Measurements from ENCODE around the gene GJA9.
"Not testable (repeated sequence)": the region's sequence is repeated elsewhere in the genome, so short reads cannot be mapped to it uniquely, and the experiment has no call there.

Gene GJA9

DNA sequence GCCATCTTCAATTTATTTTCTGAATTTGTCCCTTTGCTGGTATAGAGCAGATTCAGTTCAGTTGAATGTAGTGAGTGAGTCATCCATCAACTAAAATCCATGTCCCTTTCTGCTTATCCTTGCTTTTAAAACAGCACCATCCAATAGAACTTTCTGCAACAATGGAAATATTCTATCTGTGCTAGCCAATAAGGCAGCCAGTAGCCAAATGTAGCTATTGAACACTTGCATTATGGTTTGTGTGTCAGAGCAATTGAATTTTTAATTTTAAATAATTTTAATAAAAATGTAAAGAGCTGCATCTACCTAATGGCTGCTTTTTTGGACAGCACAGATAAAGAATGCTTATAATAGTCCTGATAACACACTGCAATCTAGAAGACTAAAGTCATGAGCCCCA lies at the start of gene GJA9:
GJA9 (minus strand) TSS at position 101 of the 400 bp plus-strand sequence. CDS start 5,489 bp downstream, outside the sequence.
- DNase-seq (ENCODE audit: low read depth, low spot score), result no peak

GRCh38 chr1:38929476-38929875 lies 48.1 kb upstream of the GJA9 start:
- DNase-seq (ENCODE audit: low read depth, low spot score), result no peak

GRCh38 chr1:38929054-38929453 lies 47.7 kb upstream of the GJA9 start:
- DNase-seq (ENCODE audit: low read depth, low spot score), result no peak

- DNase-seq (ENCODE audit: low read depth, low spot score), result no peak
Measured at GRCh38 chr1:38926091-38926490, 44.7 kb upstream of the GJA9 start.

DNA sequence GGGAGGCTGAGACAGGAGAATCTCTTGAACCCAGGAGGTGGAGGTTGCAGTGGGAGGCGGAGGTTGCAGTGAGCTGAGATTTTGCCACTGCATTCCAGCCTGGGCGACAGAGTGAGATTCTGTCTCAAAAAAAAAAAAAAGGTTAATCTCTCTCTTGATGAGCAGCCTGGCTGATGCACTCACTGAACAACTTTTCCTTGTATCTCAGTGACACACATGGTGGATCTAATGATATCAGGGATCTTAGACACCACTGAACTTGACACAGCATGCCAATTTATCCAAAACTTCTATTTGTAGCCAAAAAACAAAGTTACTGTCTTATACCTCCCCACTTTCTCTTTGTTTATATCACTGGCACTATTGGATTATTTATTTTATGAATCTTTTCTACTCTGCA lies 44.0 kb upstream of the GJA9 start:
- no peak for DNase-seq (ENCODE audit: low read depth, low spot score)

DNA sequence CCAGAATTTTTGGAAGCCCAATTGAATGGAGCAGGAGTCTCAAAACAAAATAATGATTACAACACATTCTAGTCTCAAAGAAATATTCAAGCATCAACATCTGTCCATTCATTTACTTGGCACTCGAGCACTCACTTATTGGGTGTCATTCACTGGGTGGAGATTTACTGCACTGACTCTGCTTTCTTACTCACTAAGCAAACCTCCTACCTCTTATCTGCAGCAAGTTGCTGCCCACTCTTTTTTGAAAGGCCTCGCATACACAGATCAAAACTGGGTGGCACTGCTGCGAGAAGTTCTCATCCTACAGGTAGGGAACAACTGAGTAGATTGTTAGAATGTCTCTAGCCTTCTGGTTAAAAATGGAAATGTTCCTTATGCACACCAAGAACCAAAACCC lies 42.2 kb upstream of the GJA9 start:
- DNase-seq (ENCODE audit: low read depth, low spot score), result no peak

DNA sequence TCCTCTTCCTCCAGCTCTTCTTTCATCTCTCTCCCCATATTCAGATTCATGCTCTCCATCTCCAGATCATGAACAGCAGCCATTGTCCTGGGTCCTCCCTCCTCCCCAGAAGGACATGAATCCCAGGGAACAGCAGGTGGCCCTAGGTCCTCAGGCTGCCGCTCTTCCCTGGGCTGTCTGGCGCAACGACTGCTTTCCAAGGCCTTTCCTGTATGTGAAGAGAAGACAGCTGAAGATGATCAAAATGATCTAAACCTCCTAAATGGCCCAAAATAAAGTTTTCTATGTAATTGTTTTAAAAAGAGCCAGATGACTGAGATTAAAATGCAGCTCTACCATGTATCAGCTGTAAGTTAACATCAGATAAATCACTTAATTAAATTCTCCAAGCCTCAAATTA lies 37.7 kb upstream of the GJA9 start:
- DNase-seq (ENCODE audit: low read depth, low spot score), result no peak

- no peak for DNase-seq (ENCODE audit: low read depth, low spot score)
Measured at GRCh38 chr1:38918568-38918967, 37.2 kb upstream of the GJA9 start.

- no peak for DNase-seq (ENCODE audit: low read depth, low spot score)
Measured at GRCh38 chr1:38917772-38918171, 36.4 kb upstream of the GJA9 start.

- DNase-seq (ENCODE audit: low read depth, low spot score), result no peak
Measured at GRCh38 chr1:38917337-38917736, 36.0 kb upstream of the GJA9 start.

DNA sequence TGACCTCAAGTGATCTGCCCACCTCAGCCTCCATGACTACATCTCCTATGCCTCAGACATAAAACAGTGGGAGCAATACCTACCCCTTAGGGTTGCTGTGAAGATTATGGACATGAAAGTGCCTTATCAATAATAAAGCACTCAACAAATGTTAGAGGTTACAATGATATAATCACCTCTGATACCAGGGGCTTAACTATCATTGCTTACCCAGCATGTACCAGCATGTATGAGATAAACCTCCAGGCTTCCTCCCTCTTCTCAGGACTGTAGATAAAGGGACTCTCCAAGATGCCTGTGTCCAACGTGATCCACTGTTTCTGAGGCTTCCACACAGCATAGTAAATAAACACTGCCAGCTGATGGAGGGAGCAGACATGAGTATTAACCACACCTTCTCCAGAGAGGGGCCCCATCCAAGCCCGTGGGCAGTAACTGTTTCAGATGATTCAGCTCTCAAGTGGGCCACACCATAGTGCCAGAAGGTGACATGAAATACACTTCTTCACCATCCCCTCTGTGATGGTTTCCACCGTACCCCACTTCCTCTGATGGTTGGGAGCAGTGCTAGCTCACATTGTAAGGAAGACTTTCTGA lies 34.1 kb upstream of the GJA9 start:
- no peak for DNase-seq (ENCODE audit: low read depth, low spot score)

GRCh38 chr1:38914908-38915307 lies 33.5 kb upstream of the GJA9 start:
- DNase-seq (ENCODE audit: low read depth, low spot score), result not testable (repeated sequence)

- DNase-seq (ENCODE audit: low read depth, low spot score), result no peak
Measured at GRCh38 chr1:38908821-38909220, 27.4 kb upstream of the GJA9 start.

GRCh38 chr1:38905985-38906384 lies 24.6 kb upstream of the GJA9 start:
- no peak for DNase-seq (ENCODE audit: low read depth, low spot score)

DNA sequence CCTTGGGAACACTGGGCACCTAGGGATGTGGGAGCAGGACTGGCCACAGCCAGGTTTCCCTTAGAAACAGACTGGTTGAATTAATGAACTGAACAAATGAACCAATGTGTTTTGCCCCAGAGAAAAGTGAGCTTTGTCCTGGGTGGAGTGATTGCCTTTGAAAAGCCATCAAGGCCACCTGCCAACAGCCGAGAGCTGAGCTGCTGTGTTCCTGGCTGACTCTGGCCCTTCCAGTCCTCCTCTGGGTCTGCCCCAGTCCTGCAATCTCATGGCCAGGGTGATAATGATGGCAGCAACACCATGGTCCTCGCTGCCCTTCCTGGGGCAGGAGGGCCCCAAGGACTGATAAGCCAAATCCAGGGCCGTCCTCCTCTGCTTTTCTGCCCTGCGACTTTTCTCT lies 18.2 kb upstream of the GJA9 start:
- no peak for DNase-seq (ENCODE audit: low read depth, low spot score)

DNA sequence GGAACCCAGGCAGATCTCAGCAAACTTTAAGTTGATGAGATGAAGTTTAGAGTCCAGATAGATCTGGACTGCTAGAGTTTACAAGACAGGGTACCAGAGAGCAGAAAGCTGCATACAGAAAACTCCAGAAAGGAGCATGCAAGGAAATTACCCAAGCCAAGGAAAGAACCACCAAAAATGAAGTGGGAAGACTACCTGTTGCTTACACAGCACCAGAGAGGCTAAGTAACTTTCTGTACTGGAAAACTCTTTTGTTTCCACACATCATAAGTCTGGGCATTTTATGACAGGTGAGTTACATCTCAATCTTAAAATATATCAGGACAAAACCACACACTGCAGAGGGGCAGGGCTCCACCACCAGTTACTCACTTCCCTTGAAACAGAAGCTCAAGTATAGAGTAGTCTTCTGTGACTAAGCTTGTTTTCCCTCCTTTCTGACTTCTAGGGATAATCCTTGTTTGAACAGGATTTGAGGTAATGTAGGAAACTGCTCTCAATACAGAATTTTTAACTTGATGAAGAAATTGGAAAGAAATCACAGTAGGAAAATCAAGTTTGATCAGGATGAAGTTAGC lies 17.4 kb upstream of the GJA9 start:
- DNase-seq (ENCODE audit: low read depth, low spot score), result no peak

DNA sequence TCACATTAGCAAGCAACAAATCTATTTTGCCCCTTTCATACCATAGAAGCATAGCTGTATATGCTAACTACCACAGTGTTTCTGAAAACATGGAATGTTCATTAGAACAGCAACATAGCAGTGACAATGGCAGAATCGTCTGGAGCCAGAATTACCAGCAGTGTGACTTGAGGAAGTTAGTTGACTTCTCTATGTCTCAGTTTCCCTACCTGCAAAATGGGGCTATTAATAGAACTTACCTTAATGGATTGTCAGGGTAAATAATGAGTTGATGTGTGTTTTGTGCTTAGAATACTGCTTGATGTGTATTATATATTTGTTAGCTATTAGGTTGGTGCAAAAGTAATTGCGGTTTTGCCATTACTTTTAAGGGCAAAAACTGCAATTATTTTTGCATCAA lies 14.8 kb upstream of the GJA9 start:
- no peak for DNase-seq (ENCODE audit: low read depth, low spot score)

GRCh38 chr1:38892976-38893375 lies 11.6 kb upstream of the GJA9 start:
- no peak for DNase-seq (ENCODE audit: low read depth, low spot score)

GRCh38 chr1:38891753-38892152 lies 10.4 kb upstream of the GJA9 start:
- no peak for DNase-seq (ENCODE audit: low read depth, low spot score)

DNA sequence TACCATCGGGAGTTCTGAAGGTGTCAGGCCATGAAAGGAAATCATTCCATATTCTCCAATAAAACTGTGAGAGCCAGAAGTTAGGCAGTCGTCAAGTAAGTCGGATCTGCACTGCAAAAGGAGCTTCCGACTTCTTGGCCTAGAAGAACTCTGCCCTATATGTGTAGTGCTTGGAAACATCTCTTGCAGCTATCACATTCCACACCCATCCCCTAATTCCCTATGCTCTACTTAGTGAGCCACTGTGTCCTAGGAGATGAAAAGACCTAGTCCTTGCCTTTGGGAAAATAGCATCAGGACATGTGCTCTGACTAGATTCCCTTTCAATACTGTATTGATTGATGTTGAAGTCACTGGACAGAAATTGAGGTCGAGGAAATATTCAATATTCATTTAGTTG lies 8.2 kb upstream of the GJA9 start:
- DNase-seq (ENCODE audit: low read depth, low spot score), result no peak

DNA sequence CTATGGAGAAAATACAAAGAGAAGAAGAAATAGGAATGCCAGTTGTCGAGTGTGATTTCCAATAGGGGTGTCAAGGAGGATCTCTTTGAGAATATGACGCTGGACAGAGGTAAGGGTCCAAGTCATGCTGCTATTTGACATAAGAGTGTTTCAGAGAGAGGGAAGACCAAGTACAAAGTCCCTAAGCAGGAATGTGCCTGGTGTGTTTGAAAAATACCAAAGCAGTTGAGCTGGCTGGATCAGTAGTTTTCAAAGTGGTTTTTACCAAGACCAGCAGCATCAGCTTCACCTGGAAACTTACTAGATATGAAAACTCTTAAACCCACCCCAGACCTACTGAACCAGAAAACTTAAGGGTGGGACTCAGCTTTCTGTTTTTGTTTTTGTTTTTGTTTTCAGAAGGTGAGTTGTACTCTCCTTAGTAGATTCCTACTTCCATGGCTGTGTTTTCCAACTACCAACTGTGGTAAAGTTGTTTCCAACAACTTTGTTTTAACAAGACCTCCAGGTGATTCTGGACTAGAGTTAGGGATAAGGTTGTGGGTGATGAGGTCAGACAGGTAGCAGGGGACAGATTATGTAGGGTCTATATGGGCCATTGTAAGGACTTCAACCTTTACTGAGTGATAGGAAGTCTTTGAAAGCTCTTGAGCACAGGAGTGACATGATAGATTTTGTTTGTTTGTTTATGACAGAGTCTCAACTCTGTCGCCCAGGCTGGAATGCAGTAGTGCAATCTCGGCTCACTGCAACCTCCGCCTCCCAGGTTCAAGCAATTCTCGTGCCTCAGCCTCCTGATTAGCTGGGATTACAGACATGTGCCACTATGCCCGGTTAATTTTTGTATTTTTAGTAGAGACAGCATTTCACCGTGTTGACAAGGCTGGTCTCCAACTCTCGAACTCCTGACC lies 7.3 kb upstream of the GJA9 start:
- no peak for DNase-seq (ENCODE audit: low read depth, low spot score)

GRCh38 chr1:38885092-38885491 lies 3.7 kb upstream of the GJA9 start:
- DNase-seq (ENCODE audit: low read depth, low spot score), result no peak

- no peak for DNase-seq (ENCODE audit: low read depth, low spot score)
Measured at GRCh38 chr1:38875811-38876210, 5.6 kb downstream of the GJA9 start.
